Right renal pelvis (tissue), 4 donors: ENCODE measurements around the gene ZBTB6. TPM values are rescaled to one million over a fixed set of nuclear protein-coding genes. Genes with fewer than 3 reads are reported as not detected.

Experiments
- DNase-seq, 4 donors: peaks; one replicate each; pipeline ENCODE4 v3.0.0-alpha.2; 2013; ENCODE audit warnings: low read depth in 4 of 4, low spot score in 3 of 4, missing footprints in 1 of 4
- polyA plus RNA-seq, 4 donors: library from polyadenylated mRNA; unstranded; fragments of 120-200 nt; gene quantifications; one replicate each; pipeline ENCODE4 v1.2.1, GENCODE V29; 2013; ENCODE audit not compliant: insufficient read length in 4 of 4

The ZBTB6 gene, protein sequence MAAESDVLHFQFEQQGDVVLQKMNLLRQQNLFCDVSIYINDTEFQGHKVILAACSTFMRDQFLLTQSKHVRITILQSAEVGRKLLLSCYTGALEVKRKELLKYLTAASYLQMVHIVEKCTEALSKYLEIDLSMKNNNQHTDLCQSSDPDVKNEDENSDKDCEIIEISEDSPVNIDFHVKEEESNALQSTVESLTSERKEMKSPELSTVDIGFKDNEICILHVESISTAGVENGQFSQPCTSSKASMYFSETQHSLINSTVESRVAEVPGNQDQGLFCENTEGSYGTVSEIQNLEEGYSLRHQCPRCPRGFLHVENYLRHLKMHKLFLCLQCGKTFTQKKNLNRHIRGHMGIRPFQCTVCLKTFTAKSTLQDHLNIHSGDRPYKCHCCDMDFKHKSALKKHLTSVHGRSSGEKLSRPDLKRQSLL
- 10 to 100 TPM; 13.3 to 18.1 (median 17.3) TPM for polyA plus RNA-seq

DNA sequence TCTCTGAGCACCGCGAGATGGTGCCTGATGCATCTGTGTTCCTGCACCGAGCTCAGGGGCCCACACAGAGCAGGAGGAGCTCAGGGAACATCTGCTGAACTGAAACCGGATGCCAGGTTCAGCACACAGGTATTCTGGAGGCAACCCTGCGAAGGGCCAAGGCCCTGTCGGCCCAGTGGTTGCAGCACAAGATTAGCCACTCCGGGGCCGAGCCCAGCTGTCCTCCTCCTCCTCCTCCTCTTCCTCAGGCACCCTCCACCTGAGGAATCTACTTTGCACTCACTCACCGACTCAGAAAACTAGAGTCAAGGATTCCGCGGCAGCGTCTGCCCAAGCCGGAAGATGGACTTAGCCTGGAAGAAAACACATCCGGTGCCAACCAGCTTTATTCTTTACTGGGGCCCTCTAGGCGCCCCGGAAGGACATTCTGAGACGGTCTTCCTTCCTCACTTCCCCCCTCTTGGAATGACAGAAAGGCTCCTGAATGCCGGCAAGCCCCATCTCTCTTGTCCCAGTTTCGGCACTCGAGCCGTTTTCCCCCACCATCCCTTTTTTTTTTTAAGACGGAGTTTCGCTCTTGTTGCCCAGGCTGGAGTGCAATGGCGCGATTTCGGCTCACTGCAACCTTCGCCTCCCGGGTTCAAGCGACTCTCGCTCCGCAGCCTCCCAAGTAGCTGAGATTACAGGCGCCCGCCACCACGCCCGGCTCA lies at the start of gene ZBTB6:
ZBTB6 (minus strand) TSS at position 360 of the 710 bp plus-strand sequence. CDS start 1,251 bp downstream, outside the sequence.
- DNase-seq = peak; percentile 67 to 76 (median 68)

DNA sequence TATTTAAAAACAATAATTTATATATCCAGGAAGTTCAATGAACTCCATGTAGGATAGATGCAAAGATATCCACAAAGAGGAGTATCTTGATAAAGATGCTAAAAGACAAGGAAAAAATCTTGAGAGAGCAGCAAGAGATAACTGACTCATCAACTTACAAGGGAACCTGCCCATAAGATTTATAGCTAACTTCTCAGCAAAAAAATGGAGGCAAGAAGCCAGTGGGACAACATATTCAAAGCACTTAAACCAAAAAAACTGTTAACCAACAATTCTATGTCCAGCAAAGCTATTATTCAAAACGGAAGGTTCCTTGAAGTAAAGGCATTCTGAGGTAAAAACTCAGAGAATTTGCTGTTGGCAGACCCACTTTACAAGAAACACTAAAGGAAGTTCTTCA lies 48.0 kb upstream of the ZBTB6 start:
- no peak for DNase-seq

DNA sequence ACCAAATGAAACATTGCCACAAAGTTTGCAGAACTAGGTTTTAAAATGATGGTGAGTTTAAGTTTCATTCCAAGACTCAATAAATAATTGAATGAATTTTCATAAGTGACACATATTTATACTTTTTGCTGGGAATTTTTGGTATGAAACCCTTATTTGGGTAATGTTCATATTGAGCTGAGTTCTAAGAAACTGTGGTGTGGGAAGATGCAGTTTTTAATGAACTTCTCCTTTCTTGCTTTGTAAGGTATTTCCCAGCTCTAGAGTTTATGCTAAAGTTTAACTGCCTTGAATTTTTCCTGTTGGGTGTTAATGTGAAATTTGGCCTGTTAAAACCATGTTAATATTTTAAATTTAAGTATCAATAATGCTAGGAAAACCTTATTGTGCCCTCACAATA lies 42.8 kb upstream of the ZBTB6 start:
- DNase-seq = no peak

DNA sequence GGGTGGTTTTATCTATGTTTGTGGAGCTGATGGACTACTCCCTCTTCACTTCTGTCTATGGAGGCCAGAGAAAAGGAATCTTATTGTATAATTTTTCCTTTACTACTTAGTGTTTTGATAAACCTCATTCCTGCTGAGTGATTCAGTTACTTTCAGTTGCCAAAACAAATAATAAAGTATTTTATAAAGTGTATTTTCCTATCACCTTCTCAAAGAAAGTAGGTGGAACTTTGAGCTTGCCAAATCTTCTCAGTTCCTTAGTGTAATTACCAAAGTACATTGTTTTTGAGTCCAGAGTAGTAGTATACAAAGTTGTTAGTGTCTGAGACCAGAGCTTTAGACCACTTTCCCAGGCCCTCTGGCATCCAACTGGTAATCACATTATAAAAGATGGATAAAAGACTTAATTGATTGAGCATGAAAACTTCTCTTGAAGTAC lies 41.1 kb upstream of the ZBTB6 start:
- DNase-seq = no peak

DNA sequence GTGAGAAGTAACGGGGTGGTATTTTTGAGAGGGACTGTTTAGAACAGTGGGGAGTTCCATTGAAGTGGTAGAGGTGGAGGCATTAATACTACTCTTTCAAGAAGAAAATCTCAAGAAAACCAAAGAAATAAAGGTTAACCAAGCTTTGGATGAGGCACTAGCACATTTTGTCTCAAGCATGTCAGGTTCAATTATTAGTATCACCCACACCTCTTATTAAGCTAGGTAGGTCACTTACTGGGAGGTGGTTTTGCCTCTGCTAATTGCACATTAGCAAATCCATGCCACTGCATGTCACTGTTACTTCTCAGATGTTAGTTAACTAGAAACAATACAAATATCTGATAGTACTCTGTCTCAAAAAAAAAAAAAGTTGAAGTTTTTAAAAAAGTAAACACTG lies 37.9 kb upstream of the ZBTB6 start:
- no peak for DNase-seq

DNA sequence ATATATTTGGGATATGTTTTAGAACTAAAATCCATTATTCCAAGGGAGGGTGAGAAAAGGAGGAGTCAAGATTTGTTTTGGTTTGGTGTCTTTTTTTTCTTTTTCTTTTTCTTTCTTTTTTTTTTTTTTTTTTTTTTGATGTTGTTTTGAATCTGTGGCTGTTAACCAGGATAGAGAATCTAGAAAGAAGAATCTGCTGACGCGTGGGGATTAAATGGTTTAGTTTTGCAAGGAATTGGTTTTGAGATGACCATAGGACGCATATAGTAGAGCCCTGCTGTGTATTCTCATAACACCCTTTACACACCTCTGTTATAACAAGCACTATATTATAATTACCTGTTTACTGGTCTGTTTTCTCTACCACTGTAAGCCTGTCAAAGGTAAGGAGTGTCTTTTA lies 37.1 kb upstream of the ZBTB6 start:
- no peak for DNase-seq

DNA sequence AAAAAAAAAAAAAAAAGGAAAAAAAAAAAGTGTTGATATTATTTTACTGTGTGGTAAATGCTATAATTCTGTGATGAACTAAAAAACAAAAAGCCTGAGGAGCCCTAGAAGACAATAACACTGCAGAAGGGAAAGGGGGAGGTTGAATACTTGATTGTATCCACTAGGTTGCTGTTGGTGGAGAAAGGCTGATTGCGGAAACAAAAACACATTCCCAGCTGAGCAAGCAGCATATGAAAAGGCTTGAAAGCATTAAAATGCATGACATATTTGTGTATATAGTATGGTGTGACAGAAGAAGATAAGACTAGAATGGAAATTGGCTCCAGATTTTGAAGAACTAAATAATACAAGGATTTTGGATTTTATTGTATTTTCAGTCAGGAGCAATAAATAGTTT lies 36.6 kb upstream of the ZBTB6 start:
- no peak for DNase-seq

DNA sequence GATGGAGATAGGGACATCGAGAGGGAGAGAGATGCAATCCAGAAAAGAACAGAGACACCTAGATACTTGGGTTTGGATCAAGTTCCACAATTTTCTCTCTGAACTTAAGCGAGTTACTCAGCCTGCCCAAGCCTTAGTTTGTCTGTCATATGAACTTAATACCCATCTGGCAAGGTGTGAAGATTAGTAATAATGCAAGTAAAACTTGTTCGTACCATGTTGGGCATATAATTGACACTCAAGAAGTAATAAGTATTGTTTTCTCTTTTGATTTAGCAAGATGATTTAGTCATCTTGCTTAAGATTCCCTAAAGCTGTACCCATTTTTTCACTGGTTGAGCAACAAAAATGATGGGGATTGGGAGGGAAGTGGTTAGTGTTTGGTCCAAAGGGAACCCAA lies 35.2 kb upstream of the ZBTB6 start:
- no peak for DNase-seq

DNA sequence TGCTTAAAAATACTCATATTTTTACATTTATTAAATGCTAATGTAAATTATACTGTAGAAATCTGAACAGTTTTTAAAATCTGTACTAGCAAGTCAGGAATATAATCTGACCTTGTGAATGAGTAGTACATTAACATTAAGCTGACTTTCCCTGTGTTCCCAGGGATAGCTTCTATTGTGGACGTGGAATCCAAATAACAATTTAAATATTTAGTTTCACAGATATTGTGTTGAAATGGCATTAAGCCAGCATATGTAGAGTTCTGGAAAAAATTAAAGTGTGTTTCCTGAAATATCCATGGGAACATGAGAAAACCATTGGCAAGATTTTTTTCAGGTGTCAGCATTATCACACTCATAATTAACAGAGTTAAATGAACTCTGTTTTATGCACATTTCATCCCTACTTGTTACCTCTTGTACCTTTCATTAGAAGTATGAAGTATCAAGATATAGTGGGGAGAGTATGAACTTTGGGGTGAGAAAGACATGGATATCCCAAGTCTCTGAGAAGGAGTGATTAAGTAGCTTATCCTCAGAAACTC lies 33.4 kb upstream of the ZBTB6 start:
- DNase-seq = no peak

DNA sequence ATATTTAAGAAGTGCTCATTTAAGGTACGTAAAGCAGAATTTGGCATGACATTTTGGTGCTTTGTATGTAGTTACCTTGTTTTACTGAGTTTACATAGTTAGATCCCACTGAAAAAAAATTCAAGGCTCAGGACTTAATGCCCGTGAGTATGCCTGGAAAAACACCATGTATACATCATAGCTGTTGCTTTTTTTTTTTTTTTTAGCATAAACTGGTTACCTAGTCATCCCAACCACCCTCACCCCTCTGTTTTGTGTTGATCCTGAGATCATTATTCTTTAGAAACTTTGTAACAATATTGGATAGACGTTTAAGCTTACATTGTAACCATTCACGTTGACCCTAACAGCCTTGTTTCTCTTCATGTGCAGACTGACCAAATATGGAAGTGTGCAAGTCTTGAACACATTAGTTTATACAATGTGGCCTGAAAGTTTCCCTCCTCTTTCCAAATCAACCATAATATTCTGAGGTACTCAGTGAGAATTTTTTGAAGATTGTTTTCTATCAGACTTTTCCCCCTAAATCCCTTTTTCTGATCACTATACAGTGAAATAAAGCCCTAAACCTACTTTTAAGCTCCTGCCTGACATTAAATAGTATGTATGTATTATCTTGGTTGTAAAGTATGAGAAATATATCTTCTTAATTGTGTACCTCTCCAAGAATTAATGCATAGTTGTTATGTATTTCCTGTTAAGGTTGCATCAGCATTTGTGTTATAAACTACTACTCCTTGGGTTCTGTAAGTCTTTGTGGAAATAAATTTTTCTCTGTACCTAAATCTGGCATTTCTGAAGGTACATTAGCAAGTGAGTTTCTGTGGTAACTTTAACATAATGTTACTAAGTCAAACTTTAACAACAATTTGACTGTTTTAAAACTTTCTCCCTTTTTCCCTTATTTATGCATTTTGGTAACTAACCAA lies 32.1 kb upstream of the ZBTB6 start:
- no peak for DNase-seq

DNA sequence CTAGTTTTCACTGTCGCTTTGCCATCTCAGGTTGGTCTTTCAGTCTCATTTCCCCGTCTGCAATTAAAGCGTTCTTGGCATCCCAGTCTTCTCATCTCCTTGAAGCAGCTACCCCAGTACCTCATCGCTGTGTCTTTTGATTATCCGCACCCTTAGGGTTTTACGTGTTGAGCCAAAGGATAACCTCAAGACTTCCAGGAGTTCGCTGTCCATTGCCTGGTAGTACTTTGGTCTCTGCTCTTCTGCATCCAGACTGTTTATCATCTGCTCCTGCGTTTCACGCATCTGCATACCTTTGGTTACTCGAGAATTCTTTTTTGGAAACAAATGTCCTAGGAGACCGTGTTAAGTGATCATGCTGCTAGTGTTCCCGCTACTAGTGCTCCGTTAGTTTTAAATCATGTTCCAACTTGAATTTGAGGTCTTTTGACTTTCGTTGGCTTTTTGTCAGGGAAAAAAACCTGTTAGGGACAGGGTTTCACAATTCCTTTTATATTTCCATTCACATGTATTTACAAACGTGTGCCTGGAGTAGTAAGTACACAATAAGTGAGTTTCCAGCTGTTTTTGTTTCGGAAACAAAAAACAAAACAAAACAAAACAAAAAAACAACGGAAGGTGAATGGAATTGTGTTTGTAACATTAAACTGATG lies 28.6 kb upstream of the ZBTB6 start:
- no peak for DNase-seq

DNA sequence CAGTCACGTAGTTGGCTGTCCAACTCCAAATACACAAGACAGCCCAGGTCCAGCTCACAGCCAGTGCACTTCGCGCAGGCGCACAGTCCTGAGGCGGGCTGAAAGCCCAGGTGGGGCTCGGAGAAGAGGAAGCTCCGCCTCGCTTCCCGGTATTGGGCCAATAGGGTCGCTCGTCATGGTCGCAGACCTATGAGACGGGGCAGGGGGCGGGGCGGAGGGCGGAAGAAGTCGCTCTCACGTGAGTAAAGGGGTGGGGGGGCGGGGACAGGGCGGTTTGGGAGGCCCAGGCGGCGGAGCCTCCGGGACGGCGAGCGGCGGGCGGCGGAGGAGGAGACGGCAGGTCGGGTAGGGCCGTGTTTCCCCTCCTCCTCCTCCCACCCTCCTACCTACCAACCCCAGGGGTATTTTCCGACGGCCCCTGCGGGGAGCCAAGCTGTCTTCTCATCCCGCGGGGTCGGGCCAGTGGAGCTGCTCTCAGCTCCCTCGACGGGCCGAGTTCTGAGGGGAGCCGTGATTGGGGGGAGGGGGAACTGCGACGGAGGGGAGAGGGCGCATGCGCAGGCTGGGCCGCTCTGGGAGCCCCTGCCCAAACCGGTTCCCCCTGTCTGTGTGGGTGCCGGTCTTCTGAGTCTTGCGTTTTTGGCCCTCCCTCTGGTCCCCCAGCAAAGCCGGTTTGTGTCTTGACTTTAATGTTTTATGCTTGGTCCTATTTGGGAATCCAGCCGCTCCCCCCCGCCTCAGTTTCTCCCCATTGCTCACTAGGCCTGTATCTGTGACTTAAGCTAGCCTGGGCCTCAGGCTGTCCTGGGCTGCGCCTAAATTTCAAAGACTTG lies 27.8 kb upstream of the ZBTB6 start, which contains the start of gene RABGAP1:
RABGAP1 (plus strand) TSS at position 272 of the 833 bp plus-strand sequence. CDS start 16,040 bp downstream, outside the sequence.
- peak; percentile 93 to 98 (median 97) for DNase-seq

DNA sequence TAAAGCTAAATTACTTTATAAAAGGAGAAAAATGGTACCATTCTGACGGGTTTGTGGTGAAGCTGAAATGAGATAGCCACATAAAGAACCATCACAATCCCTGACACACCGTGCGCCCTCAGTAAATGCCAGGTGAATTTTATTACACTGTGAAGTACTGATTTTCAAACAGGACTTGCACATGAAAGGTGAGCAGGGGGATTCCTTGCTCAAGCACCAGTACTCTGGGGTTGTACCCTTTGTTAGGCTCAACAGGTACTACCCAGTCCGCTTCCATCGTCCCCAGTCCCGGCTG lies 27.3 kb upstream of the ZBTB6 start:
- DNase-seq = no peak

DNA sequence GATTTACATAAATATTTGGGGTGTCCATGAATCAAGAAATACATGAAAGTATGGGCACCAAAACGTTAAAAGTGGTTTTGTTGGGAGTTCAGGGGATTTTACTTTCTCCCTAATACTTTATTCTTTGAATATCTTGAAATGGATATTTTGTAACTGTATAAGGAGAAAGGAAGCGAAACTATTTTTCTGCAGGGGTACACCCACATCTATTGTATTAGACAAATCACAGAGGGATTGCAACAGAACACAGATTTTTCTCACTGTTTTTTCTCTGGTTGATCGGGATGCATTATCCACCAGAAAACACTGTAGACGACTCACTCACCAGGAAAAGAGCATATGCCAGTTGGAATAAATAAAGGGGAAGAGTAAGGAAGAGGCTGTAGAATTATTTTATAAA lies 26.5 kb upstream of the ZBTB6 start:
- DNase-seq = no peak

DNA sequence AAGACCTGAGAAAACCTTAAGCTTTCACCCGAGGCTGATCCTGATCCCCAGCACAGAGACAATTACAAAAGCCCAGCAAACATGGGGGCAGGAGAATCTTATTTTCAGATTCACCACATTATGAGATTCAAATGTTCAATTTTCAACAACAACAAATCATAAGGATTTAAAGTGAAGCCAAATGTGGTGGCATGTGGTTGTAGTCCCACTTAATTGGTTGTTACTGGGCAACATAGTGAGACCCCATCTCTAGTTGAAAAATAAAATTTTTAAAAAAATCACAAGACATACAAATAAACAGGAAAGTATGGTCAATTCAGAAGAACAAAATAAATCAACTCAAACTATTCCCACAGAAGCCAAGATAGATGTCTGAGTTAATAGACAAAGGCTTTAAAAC lies 23.8 kb upstream of the ZBTB6 start:
- DNase-seq = no peak

DNA sequence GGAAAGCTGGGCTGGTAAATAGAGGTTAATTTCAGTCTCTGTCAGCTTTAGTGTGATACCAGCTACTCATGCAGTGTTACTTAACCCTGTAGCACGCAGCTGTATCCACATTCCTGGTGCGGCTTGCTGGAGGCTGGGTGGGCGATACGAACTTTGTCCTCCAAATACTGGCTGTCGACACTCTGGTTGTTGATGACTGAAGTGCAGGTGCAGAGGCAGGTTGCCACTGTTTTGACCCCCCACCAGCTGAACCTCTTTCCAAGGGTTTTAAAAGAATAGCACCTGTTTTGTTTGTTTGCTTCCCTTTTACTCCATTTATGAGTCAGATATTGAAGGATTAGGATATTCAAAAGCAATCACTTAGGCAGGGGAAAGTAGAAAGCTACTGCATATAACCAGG lies 23.3 kb upstream of the ZBTB6 start:
- DNase-seq = no peak

DNA sequence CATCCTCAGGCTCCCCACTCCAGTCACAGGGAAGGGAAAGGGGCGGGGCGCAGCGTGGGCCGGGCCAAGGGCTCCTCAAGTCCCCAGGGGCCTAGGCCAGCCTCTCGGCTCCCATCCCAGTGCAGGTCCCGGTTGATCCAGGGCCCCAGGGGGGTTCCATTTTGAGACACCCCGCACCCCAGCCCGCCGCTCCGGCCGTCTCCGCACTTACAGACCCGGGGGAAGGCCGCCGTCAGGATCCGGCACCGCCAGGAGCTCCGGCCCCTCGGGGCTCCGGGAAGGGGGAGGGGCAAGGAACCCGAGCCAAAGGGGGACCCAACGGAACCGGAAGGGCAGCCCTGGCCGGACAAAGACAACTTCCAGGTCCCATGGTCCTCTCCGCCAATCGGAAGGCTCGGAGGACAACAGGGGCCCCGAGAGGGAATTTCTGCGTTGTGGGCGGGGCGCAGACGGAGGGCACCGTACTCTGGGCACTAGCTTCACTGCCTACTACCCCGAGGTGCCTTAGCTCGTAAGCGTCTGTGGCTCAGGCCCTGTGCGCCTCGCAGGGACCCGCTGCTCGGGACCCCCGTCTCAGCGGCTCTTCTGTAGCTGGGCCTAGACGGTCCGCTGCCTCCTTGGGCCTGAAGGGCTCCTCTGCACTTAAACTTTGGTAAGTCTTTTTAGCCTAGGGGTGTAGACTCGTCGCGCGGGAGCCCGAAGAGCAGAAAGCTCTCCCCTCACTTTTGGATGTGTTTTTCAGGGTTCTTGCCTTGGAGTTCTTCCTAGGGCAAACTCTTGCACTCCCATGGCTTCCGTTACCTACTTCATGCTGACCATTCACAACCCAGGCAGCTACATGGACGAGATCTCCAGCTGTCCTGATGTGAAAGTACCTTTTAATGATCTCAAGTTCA lies 18.4 kb upstream of the ZBTB6 start, which contains the start of gene ZBTB26:
ZBTB26 (minus strand) TSS at position 287 of the 896 bp plus-strand sequence. CDS start 11,578 bp downstream, outside the sequence.
- peak; percentile 86 to 91 (median 88) for DNase-seq
